Caco-2 (cell line): ENCODE data around the gene URM1. TPM values are rescaled to one million over a fixed set of nuclear protein-coding genes. Genes with fewer than 3 reads are reported as not detected.

Experiments used
- BruUV-seq: library from RNA; stranded (reverse); fragments of 400-500 nt; replicated peaks from 2 replicates; lab custom pipeline; 2021; lab: Mats Ljungman, UMichigan
- CTCF ChIA-PET: fragments of 300-600 bp; sonication (Branson Sonifier 250); formaldehyde crosslinking; loops from one replicate; lab custom pipeline; 2022; ENCODE audit warnings: antibody characterized with exemption; lab: Charles Lee
- POLR2A ChIA-PET: fragments of 300-600 bp; sonication (Branson Sonifier 250); formaldehyde crosslinking; loops from one replicate; lab custom pipeline; 2022; ENCODE audit warnings: antibody characterized with exemption; lab: Charles Lee
- DNase-seq, 2 experiments: peaks; one replicate each; pipeline versions ENCODE4 v3.0.0 to v3.0.0-alpha.2; 2020 to 2022
- H3K27me3 ChIP-seq: replicated peaks from 2 replicates; pipeline ENCODE4 v1.6.0; 2011; ENCODE audit warnings: low read length; ENCODE audit not compliant: control insufficient read depth, insufficient read depth
- H3K36me3 ChIP-seq: 2 replicates; pipeline ENCODE4 v1.5.1; 2011; ENCODE audit warnings: low read length; ENCODE audit not compliant: control insufficient read depth, insufficient read depth
- H3K4me1 ChIP-seq: fragments of 250-450 bp; sonication (Bioruptor Pico); 2 replicates; pipeline ENCODE4 v1.5.1; 2020; ENCODE audit warnings: mild to moderate bottlenecking
- H3K4me3 ChIP-seq: 2 replicates; pipeline ENCODE4 v1.5.1; 2011; ENCODE audit warnings: low read depth, mild to moderate bottlenecking, control low read depth, low read length
- H3K9me3 ChIP-seq: fragments of 250-450 bp; sonication (Bioruptor Pico); 2 replicates; pipeline ENCODE4 v1.5.1; 2020; ENCODE audit warnings: mild to moderate bottlenecking, moderate library complexity
- H3K27ac Mint-ChIP-seq: one replicate; pipeline ENCODE4 v1.8.0; 2022; ENCODE audit warnings: mixed read lengths; ENCODE audit not compliant: unreplicated experiment
- H3K27me3 Mint-ChIP-seq: one replicate; pipeline ENCODE4 v1.8.0; 2022; ENCODE audit warnings: mixed read lengths; ENCODE audit not compliant: insufficient read depth, unreplicated experiment
- H3K36me3 Mint-ChIP-seq: one replicate; pipeline ENCODE4 v1.8.0; 2022; ENCODE audit warnings: mild to moderate bottlenecking, mixed read lengths; ENCODE audit not compliant: insufficient read depth, unreplicated experiment
- H3K4me1 Mint-ChIP-seq: one replicate; pipeline ENCODE4 v1.8.0; 2022; ENCODE audit warnings: low read depth, mixed read lengths; ENCODE audit not compliant: unreplicated experiment
- H3K4me3 Mint-ChIP-seq: one replicate; pipeline ENCODE4 v1.8.0; 2022; ENCODE audit warnings: mild to moderate bottlenecking, moderate library complexity, mixed read lengths; ENCODE audit not compliant: unreplicated experiment
- H3K9me3 Mint-ChIP-seq: one replicate; pipeline ENCODE4 v1.8.0; 2022; ENCODE audit warnings: mixed read lengths; ENCODE audit not compliant: unreplicated experiment
- intact Hi-C: fragments of 100-400 bp; cut with micrococcal nuclease; formaldehyde crosslinking; loops from one replicate; pipeline ENCODE4 v1.10.0; 2022; ENCODE audit not compliant: unreplicated experiment
- total RNA-seq: library from RNA; stranded (reverse); gene quantifications from 2 replicates; pipeline ENCODE4 v1.2.3, GENCODE V29; 2022
- TF ChIP-seq, protein P1 (sequence below), 2 experiments: fragments of 200-600 bp in 1 of 2; IDR thresholded peaks; 1 replicate in 1 of 2; 2 replicates in 1 of 2; pipeline versions ENCODE4 v1.5.1 to v1.8.0; 2011 to 2022; ENCODE audit warnings: antibody characterized with exemption in 1 of 2, control low read depth in 1 of 2, inconsistent platforms in 1 of 2, low read depth in 1 of 2, low read length in 1 of 2, mild to moderate bottlenecking in 1 of 2, moderate library complexity in 1 of 2; ENCODE audit not compliant: insufficient read depth in 1 of 2, severe bottlenecking in 1 of 2, unreplicated experiment in 1 of 2

The URM1 gene
- total RNA-seq, 1 experiment from 2014 or later: 55.9 TPM

DNA sequence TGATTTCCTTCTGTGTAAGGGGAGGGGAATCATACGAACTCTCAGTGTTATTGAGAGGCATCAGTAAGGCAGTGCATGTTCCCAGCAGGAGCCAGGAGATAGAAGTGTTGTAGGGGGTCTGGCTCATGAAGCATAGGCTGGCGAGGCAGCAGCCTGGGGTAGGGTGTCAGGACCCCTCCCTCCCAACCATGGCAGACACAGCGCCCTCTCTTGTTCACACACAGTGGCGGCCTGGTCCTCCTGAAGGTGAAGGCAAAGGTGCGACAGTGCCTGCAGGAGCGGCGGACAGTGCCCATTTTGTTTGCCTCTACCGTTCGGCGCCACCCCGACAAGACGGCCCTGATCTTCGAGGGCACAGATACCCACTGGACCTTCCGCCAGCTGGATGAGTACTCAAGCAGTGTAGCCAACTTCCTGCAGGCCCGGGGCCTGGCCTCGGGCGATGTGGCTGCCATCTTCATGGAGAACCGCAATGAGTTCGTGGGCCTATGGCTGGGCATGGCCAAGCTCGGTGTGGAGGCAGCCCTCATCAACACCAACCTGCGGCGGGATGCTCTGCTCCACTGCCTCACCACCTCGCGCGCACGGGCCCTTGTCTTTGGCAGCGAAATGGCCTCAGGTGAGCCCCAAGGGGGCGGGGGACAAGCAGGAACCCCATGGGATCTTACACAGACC lies 26.1 kb upstream of the URM1 start:
- intact Hi-C loops: loop anchor here (10.0 kb wide), 1 partner anchor 150 kb away; the partner anchor contains the start of gene CIZ1
- Mint-ChIP-seq H3K4me1 (no peaks in the 10 kb centered on the region), H3K27ac (no peak overlapping the region), H3K4me3 (no peak overlapping the region), H3K27me3 (no peaks in the 10 kb centered on the region), H3K36me3 (peaks cover 25% of the 10 kb centered on the region), H3K9me3 (no peaks in the 10 kb centered on the region)
- Histone ChIP-seq H3K27me3 (no peaks in the 10 kb centered on the region), H3K9me3 (no peaks in the 10 kb centered on the region), H3K36me3 (no peaks in the 10 kb centered on the region), H3K4me1 (no peaks in the 10 kb centered on the region), H3K4me3 (no peak overlapping the region)
- DNase-seq: no peak
- POLR2A ChIA-PET: no interaction called here
- TF ChIP-seq, protein P1, sequence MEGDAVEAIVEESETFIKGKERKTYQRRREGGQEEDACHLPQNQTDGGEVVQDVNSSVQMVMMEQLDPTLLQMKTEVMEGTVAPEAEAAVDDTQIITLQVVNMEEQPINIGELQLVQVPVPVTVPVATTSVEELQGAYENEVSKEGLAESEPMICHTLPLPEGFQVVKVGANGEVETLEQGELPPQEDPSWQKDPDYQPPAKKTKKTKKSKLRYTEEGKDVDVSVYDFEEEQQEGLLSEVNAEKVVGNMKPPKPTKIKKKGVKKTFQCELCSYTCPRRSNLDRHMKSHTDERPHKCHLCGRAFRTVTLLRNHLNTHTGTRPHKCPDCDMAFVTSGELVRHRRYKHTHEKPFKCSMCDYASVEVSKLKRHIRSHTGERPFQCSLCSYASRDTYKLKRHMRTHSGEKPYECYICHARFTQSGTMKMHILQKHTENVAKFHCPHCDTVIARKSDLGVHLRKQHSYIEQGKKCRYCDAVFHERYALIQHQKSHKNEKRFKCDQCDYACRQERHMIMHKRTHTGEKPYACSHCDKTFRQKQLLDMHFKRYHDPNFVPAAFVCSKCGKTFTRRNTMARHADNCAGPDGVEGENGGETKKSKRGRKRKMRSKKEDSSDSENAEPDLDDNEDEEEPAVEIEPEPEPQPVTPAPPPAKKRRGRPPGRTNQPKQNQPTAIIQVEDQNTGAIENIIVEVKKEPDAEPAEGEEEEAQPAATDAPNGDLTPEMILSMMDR (IDR thresholded peaks at IDR 0.05; ENCODE audit: insufficient read depth in 1 of 2, low read depth in 1 of 2, low read length in 1 of 2, severe bottlenecking in 1 of 2, unreplicated experiment in 1 of 2): no peak
- BruUV-seq: no TSS peak
- CTCF ChIA-PET: no interaction called here

DNA sequence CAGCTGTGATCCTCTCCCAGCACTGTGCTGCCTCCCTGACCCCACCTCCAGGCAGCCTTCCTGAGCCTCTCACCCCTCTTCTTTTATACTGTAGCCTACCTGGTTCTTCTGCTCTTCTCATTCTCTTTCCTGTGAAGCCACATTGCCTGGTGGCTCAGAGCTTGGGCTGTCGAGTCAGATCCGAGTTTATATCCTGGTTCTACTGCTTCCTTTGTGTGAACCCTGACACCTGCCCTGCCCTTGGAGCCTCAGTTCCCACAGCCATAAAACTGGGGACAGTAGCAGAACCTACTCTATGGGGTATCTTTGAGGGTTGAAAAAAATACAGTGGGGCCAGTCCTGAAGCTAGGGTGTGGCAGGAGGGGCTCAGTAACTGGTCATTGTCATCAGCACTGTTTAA lies 22.0 kb upstream of the URM1 start:
- Histone ChIP-seq H3K27me3 (no peaks in the 10 kb centered on the region), H3K4me3 (no peak overlapping the region), H3K36me3 (no peaks in the 10 kb centered on the region), H3K4me1 (no peaks in the 10 kb centered on the region), H3K9me3 (no peaks in the 10 kb centered on the region)
- Mint-ChIP-seq H3K4me3 (no peak overlapping the region), H3K4me1 (no peaks in the 10 kb centered on the region), H3K27me3 (no peaks in the 10 kb centered on the region), H3K36me3 (peaks cover 30% of the 10 kb centered on the region), H3K27ac (no peak overlapping the region), H3K9me3 (no peaks in the 10 kb centered on the region)
- intact Hi-C loops: loop anchor here (10.0 kb wide), 1 partner anchor 154 kb away; the partner anchor contains the start of gene CIZ1
- BruUV-seq: no TSS peak
- ChIA-PET CTCF (no interaction called here), POLR2A (no interaction called here)
- DNase-seq: no peak
- TF ChIP-seq, protein P1 (IDR thresholded peaks at IDR 0.05; ENCODE audit: insufficient read depth in 1 of 2, low read depth in 1 of 2, low read length in 1 of 2, severe bottlenecking in 1 of 2, unreplicated experiment in 1 of 2): no peak

DNA sequence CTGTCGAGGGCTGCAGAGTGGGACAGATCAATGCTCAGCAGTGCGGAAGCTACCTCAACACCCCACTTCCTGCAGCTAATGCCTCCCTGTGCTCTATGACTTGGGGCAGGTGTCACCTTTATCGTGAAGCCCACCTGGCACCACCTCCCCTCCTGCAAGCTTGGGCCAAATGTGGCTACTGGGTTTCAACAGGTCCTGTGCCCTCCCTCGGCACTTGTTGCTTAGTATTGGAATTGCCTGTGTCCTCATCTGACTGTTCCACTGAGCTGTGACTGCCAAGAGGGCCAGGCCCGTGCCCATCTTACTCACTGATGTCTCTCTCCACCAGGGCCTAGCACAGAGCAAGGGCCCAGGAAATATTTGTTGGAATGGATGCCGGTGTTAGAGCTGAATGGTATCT lies 21.4 kb upstream of the URM1 start:
- no peaks in the 10 kb centered on the region for H3K27me3 Mint-ChIP-seq
- intact Hi-C loops: loop anchor here (10.0 kb wide), 1 partner anchor 155 kb away; the partner anchor contains the start of gene CIZ1
- TF ChIP-seq, protein P1 (IDR thresholded peaks at IDR 0.05; ENCODE audit: insufficient read depth in 1 of 2, low read depth in 1 of 2, low read length in 1 of 2, severe bottlenecking in 1 of 2, unreplicated experiment in 1 of 2): no peak
- DNase-seq: no peak
- H3K27me3 ChIP-seq: no peaks in the 10 kb centered on the region
- no peaks in the 10 kb centered on the region for H3K9me3 Mint-ChIP-seq
- no peaks in the 10 kb centered on the region for H3K36me3 ChIP-seq
- no peaks in the 10 kb centered on the region for H3K9me3 ChIP-seq
- H3K4me3 ChIP-seq: no peak overlapping the region
- H3K4me3 Mint-ChIP-seq: no peak overlapping the region
- ChIA-PET POLR2A (no interaction called here), CTCF (interaction anchor here (0.6 kb wide), 1 partner anchor 13 kb away, joined by 5 read pairs; no protein-coding TSS in a partner anchor)
- BruUV-seq: no TSS peak
- H3K4me1 Mint-ChIP-seq: no peaks in the 10 kb centered on the region
- no peak overlapping the region for H3K27ac Mint-ChIP-seq
- H3K4me1 ChIP-seq: no peaks in the 10 kb centered on the region
- H3K36me3 Mint-ChIP-seq: peaks cover 27% of the 10 kb centered on the region
